Inflammatory macrophage treated with lipopolysaccharide for 1 hour (primary cell): ENCODE data around the gene CDRT15.
"Not testable (repeated sequence)": the region's sequence is repeated elsewhere in the genome, so short reads cannot be mapped to it uniquely, and the experiment has no call there.

Experiments
- DNase-seq, 2 donors: peaks; one replicate each; pipeline ENCODE4 v3.0.0-alpha.2; 2020 to 2022

CDRT15 gene

GRCh38 chr17:14236762-14237161, at the start of gene CDRT15:
CDRT15 (minus strand) TSS chr17:14236862; CDS start chr17:14236833, 29 bp downstream.
- DNase-seq: not testable (repeated sequence)

DNA sequence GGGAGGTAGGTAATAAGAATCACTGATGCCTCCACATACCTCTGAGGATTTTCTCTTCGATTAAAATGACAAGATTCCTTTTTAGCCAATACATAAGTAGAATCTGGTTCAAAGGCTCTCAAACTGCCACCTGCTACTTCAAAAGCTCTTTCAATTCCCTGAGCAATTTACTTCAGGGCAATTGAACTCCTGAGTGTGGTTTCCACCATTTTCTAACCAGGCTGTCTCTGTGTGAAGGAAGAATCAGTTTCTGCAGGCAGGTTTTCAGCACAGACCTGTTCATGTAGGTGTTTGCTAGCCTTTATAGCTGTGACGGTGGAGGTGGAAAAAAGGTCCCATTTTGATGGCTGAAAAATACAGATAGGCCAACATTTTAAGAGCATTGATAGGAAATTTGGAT, 46.1 kb upstream of the CDRT15 start:
- DNase-seq: no peak

GRCh38 chr17:14281530-14281929, 44.9 kb upstream of the CDRT15 start:
- DNase-seq: no peak

DNA sequence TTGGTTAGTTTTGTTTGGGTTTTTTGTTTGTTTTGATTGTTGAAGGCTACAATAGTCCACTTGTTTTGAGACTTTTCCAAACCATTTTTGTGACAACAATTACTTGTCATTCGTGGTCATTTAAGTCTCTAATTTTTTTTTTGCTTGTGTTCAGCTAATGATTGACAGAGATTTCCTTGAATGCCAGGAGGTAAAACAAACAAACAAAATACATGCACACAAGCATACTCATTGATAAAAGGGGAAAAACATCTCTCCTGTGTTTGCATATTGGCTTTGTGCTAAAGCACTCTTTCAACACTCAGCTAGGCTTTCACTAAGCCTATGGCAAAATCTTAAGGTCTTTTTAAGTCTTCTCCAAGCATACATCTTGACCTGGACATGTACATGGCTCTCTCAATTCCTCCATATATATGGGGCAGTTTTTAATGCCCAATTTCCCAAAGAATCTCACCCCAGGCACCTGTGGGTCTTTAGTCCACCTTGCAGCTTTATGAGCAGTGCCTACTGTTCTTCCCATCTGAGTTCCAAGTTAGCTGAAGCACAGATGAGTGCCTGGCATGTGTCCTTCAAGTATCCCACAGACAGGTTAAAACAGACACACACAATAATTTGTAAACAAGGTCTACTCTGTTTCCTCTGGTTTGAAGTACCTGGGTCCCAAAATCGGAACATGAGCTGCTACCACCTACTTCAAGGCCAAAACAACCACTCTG, 40.0 kb upstream of the CDRT15 start:
- DNase-seq: no peak

DNA sequence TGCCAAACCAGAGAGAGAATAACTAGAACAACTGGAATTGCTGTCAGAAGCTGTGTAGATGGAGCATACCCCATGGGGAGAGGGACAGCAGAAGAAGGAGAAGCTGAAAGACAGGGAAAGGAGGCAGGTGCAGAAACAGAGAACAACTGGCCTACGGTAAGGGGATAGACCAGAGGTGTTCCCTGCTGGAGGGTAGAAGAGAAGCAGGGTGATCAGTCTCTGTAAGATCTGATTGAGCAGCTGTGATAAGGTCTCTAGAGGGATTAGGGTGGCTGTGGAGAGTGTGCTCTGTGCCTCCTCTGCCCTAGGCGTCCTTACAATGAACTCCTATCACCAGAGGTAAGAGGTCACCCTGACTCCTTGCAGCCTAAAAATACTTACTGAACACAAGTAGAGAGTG, 33.8 kb upstream of the CDRT15 start:
- no peak for DNase-seq

GRCh38 chr17:14269473-14269872, 32.8 kb upstream of the CDRT15 start:
- no peak for DNase-seq

GRCh38 chr17:14268264-14268663, 31.6 kb upstream of the CDRT15 start:
- no peak for DNase-seq

DNA sequence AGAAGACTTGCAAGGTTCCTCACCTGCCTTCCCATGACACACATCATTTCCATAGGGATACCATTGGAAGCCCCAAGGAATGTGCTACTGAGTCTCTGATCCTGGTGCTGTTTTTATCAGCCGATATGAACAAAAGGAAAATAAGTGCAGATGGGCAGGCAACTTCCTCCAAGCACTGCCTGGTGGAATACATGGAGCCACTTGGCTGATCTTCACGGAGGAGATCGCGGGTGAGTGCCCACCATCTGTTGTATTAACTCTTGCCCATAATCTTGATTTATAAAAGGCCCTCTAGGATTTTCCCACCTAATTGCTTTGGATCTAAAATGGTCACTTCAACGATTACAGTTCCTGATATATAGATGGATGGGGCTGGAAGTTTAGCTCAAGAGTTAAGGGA, 24.7 kb upstream of the CDRT15 start:
- no peak for DNase-seq

DNA sequence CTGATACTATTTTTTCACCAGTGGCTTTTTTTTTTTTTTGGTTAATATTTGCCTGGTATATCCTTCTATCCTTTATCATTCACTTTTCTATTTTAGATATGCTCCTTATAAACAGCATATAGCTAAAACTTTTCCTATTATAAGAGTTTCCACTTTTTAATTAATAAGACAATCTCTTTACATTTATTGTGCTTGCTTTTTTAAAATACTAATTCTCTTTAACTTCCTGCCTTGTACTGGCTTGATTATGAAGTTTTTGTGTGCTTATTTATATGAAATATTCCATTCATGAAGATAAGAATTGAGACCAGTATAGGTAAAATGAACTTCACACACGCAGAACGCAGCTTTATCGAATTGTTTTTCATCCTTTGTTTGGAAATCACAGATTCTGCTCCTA, 9.0 kb upstream of the CDRT15 start:
- DNase-seq: no peak

GRCh38 chr17:14245002-14245401, 8.3 kb upstream of the CDRT15 start:
- no peak for DNase-seq

GRCh38 chr17:14239271-14239670, 2.6 kb upstream of the CDRT15 start:
- DNase-seq: not testable (repeated sequence)

DNA sequence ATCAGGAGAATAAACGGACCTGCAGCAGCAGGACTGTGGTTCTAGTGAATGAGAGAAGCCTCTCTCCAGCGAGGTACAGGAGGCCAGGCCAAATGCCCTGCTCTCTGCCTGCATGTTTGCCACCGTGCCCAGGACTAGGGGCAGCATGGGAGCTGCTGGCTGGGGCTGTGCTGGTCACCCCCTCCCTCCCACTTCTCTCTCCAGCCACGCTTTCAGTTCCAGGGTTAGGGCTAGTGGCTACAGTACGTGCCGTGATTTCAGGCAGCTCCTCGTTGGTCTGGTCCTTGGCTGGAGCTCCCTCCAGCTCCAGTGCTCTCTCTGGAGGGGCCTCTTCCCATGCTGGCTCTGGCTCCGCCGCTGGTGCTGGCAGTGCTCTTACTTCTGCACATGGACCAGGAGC, 630 bp downstream of the CDRT15 start:
- not testable (repeated sequence) for DNase-seq

- not testable (repeated sequence) for DNase-seq
Observed at GRCh38 chr17:14235047-14235446, 1.6 kb downstream of the CDRT15 start.

- DNase-seq: not testable (repeated sequence)
Observed at GRCh38 chr17:14231187-14231586, 5.5 kb downstream of the CDRT15 start.

DNA sequence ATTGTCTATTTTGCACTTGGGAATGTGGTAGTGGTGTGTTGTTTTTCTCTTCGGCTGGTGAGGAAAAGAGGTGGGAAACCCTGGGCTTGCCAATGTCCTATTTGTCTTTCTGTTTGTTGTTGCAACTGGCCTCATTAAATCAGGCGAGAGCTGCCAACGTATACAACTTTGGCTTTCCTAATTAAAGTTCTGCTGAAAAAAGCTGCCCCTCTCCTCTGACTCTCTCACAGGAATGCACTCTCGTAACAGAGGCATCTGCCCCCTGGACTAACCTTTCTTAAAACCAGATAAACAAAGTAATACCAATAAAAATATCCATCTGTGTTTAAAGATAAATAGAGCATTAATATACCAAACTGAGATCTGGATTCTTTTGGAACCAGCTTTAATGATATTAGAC, 7.8 kb downstream of the CDRT15 start:
- no peak for DNase-seq

- no peak for DNase-seq
Observed at GRCh38 chr17:14227052-14227451, 9.6 kb downstream of the CDRT15 start.

- no peak for DNase-seq
Observed at GRCh38 chr17:14225254-14225980, 11.2 kb downstream of the CDRT15 start.

DNA sequence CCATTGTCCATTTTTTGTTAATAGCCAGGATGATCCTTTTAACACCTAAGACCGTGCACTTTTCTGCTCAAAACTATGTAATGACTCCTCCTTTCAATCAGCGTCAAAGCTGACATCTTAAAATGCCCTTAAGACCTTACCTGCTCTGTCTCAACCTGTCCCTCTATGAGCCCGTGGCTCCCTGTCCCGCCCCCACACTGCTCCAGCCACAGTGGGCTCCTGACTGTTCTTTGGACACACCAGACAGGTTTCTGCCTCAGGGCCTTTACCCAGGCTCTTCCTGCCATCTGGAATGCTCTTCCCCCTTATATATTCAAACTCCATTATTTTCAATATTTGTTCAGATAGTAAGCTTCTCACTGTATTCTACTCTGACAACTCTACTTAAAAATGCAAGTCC, 14.1 kb downstream of the CDRT15 start:
- no peak for DNase-seq

GRCh38 chr17:14214271-14214670, 22.4 kb downstream of the CDRT15 start:
- peak; percentile 15 to 34 for DNase-seq

DNA sequence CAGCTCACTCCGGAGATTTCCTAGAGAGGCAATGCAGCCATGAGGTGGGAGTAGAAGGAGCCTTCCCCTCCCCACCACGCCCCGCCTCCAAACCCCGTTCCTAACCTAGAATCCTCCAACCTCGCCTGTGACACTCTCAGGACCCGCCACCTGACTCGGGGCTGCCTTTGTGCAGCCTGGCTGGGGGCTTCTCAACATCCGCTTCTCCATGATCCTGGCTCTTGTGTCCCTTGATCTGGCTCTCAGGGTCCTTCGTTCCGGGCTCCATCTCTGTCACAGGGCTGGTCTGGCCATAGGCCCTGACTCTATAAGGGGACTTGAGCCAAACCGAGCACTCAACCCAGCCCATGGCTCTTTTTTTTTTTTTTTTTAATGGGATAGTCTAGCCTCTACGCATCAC, 24.3 kb downstream of the CDRT15 start:
- DNase-seq: no peak

DNA sequence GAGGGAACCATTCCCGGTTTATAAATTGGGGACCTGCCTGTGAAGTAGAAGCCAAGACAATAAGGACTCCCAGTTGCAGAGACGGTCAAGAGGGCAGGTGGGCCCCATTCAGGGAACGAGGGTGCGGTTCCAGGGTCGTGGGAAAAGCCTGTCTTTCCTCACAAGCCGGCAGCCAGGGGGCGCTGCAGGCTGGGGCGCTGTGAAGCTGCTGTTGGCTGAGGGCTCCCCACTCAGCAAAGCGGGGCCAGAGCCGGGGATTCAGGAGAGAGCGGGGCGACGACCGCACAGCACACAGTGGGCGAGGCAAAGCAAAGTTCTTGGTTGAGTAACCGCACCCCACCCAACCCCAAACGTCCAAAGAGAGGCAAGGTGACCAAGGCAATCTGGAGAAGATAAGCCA, 24.9 kb downstream of the CDRT15 start:
- DNase-seq: peak; percentile 7 to 49

GRCh38 chr17:14211246-14211645, 25.4 kb downstream of the CDRT15 start:
- DNase-seq: no peak

GRCh38 chr17:14209215-14209614, 27.4 kb downstream of the CDRT15 start:
- no peak for DNase-seq

GRCh38 chr17:14207791-14208190, 28.9 kb downstream of the CDRT15 start:
- no peak for DNase-seq

DNA sequence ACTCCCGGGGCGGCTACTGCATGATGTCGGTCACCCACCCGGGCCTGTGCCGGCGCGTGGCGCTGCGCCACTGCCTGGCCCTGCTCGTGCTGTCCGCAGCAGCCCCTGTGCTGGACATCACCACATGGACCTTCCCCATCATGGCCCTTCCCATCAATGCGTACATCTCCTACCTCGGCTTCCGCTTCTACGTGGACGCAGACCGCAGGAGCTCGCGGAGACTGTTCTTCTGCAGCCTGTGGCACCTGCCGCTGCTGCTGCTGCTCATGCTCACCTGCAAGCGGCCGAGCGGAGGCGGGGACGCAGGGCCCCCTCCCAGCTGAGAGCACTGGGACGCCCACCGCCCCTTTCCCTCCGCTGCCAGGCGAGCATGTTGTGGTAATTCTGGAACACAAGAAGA, 29.8 kb downstream of the CDRT15 start:
- DNase-seq: no peak
